Activated naive CD8-positive, alpha-beta T cell treated with anti-CD3 and anti-CD28 coated beads, Interleukin-2, amount 10 ng/mL, durations not matched to agents 7 days and 5 days (primary cell): Measurements from ENCODE around the gene CDKL4. TPM values are rescaled to one million over a fixed set of nuclear protein-coding genes. Genes with fewer than 3 reads are reported as not detected.
"Not testable (repeated sequence)": the region's sequence is repeated elsewhere in the genome, so short reads cannot be mapped to it uniquely, and the experiment has no call there.

Experiments
- ATAC-seq: fragments of 150-1000 bp; cut with Tn5 transposase; one replicate; pipeline ENCODE4 v1.10.0; 2021; ENCODE audit warnings: low read depth, moderate library complexity
- POLR2A ChIA-PET: fragments of 350-600 bp; sonication (Branson Sonifier 250); formaldehyde crosslinking; loops from one replicate; lab custom pipeline; 2021; ENCODE audit warnings: antibody characterized with exemption; lab: Charles Lee
- DNase-seq: peaks from one replicate; pipeline ENCODE4 v3.0.0; 2021
- H3K27ac Mint-ChIP-seq: one replicate; pipeline ENCODE4 v1.8.0; 2022; ENCODE audit warnings: mild to moderate bottlenecking, mixed read lengths
- H3K27me3 Mint-ChIP-seq: one replicate; pipeline ENCODE4 v1.8.0; 2022; ENCODE audit warnings: mild to moderate bottlenecking, moderate library complexity, mixed read lengths
- H3K36me3 Mint-ChIP-seq: one replicate; pipeline ENCODE4 v1.8.0; 2021; ENCODE audit warnings: mild to moderate bottlenecking, mixed read lengths
- H3K4me1 Mint-ChIP-seq: one replicate; pipeline ENCODE4 v1.8.0; 2021; ENCODE audit warnings: mixed read lengths
- H3K4me3 Mint-ChIP-seq: one replicate; pipeline ENCODE4 v1.8.0; 2022; ENCODE audit warnings: mild to moderate bottlenecking, moderate library complexity, mixed read lengths
- H3K9me3 Mint-ChIP-seq: one replicate; pipeline ENCODE4 v1.8.0; 2021; ENCODE audit warnings: mixed read lengths
- total RNA-seq, 2 experiments: library from RNA; stranded (reverse); gene quantifications; one replicate each; pipeline ENCODE4 v1.2.3, GENCODE V29; 2021

The CDKL4 gene
- total RNA-seq, 2 experiments from 2014 or later: 0.50 to 1.2 TPM

GRCh38 chr2:39142904-39143605, 100.7 kb downstream of the CDKL4 start:
- H3K36me3 Mint-ChIP-seq: peaks cover 7% of the 10 kb centered on the region
- no peaks in the 10 kb centered on the region for H3K9me3 Mint-ChIP-seq
- H3K4me1 Mint-ChIP-seq: peaks cover 42% of the 10 kb centered on the region
- no peaks in the 10 kb centered on the region for H3K27me3 Mint-ChIP-seq
- DNase-seq (no peak), ATAC-seq (no peak)
- POLR2A ChIA-PET: interaction anchor here (0.6 to 2.6 kb wide), 4 partner anchors 9 to 22 kb away, joined by 3 to 9 read pairs (median 3); partner anchors contain the start of gene SOS1
- peak overlapping the region; percentile 2 for H3K27ac Mint-ChIP-seq
- no peak overlapping the region for H3K4me3 Mint-ChIP-seq

DNA sequence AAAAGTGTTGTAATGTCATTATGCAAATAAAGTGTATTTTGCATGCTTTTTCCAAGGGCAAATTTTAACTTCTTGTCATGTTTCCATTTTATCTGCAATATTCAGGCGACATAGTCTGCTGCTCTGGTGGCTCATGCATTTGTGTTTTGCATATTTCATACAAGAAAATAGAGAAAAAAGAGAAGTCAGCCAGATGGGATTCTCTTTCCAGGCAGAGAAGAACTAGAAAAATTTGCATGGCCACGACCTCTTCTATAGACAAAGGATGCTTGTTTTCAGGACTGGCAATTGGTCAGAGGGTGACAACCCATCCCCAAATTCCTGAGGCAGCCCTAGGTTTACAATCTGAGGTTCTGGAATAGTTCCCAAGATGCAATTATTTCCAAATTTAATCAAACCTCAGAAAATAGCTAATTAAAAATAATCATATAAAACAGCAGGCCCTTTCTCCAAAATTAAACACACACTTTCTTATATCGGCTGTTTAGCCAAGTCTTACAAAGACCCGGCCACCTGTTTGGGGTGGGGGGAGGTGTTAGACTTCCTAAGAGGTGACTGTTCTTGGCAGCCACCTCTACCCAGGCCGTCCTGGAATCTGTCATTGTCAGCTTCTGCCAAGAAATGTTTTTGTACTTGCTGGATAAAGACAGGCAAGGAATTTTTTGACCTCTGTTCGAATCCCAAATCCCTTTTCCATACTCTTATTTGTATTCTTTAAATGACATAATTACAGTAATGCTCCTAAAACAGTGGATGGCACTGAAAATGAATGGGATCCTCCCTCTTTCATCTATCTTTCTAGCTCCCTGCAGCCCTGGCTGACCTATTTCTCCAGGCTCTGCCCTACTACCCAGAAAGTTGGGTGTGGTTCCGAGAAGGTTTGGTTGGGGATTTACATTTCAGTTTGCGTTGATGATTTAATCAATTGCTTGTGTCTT, 102.2 kb downstream of the CDKL4 start:
- H3K27ac Mint-ChIP-seq: peak overlapping the region; percentile 62
- POLR2A ChIA-PET: interaction anchor here (0.7 to 2.6 kb wide), 3 partner anchors 14 to 86 kb away, joined by 3 to 9 read pairs (median 4); no protein-coding TSS in a partner anchor
- H3K27me3 Mint-ChIP-seq: no peaks in the 10 kb centered on the region
- DNase-seq (no peak), ATAC-seq (no peak)
- H3K4me1 Mint-ChIP-seq: peaks cover 48% of the 10 kb centered on the region
- H3K36me3 Mint-ChIP-seq: peaks cover 6% of the 10 kb centered on the region
- no peaks in the 10 kb centered on the region for H3K9me3 Mint-ChIP-seq
- H3K4me3 Mint-ChIP-seq: peak overlapping the region; percentile 41

DNA sequence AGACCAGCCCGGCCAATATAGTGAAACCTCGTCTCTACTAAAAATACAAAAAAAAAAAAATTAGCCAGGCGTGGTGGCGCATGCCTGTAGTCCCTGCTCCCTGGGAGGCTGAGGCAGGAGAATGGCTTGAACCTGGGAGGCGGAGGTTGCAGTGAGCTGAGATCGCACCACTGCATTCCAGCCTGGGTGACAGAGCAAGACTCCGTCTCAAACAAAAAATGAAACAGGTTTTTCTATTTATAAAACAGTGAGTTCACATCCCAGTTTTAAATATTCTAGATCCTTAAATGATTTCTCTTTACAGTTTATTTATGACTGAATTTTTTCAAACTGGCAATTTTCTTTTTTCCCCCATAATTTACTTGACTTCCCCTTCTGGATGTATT, 102.8 kb downstream of the CDKL4 start:
- H3K4me3 Mint-ChIP-seq, ATAC-seq, H3K36me3 Mint-ChIP-seq, H3K9me3 Mint-ChIP-seq, H3K27me3 Mint-ChIP-seq, DNase-seq: not testable (repeated sequence)
- Mint-ChIP-seq H3K27ac (peak overlapping the region; percentile 62), H3K4me1 (peaks cover 54% of the 10 kb centered on the region)
- POLR2A ChIA-PET: interaction anchor here (2.6 kb wide), 1 partner anchor 17 kb away, joined by 9 read pairs; no protein-coding TSS in a partner anchor

DNA sequence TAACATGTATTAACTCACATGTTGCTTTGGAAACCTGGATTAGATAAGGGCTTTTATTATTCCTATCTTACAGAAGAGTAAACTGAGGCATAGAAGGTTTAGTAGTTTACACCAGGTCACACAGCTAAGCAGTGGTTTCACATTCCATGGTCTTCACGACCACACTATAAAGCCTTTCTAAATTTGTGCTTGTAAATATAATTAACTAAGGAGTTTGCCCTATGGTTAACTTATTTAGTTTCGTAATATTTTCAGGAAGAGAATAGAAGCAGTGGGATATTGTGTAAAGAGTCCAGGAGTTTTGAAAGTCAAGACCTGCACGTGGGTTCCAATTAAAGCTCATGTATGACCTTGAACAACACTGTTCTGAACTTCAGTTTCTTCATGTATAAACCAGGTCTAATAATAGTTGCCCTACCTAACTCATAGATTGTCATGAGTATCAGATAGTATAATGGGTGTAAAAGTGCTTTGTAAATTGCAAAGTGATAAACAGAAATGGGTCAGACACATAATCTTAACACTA, 103.4 kb downstream of the CDKL4 start:
- H3K4me3 Mint-ChIP-seq: no peak overlapping the region
- POLR2A ChIA-PET: no interaction called here
- no peak for DNase-seq
- peaks cover 60% of the 10 kb centered on the region for H3K4me1 Mint-ChIP-seq
- H3K36me3 Mint-ChIP-seq: peaks cover 6% of the 10 kb centered on the region
- H3K27ac Mint-ChIP-seq: peak overlapping the region; percentile 20
- H3K27me3 Mint-ChIP-seq: no peaks in the 10 kb centered on the region
- no peaks in the 10 kb centered on the region for H3K9me3 Mint-ChIP-seq
- ATAC-seq: no peak

GRCh38 chr2:39139511-39140237, 104.1 kb downstream of the CDKL4 start:
- POLR2A ChIA-PET: no interaction called here
- peaks cover 60% of the 10 kb centered on the region for H3K4me1 Mint-ChIP-seq
- no peak overlapping the region for H3K4me3 Mint-ChIP-seq

DNA sequence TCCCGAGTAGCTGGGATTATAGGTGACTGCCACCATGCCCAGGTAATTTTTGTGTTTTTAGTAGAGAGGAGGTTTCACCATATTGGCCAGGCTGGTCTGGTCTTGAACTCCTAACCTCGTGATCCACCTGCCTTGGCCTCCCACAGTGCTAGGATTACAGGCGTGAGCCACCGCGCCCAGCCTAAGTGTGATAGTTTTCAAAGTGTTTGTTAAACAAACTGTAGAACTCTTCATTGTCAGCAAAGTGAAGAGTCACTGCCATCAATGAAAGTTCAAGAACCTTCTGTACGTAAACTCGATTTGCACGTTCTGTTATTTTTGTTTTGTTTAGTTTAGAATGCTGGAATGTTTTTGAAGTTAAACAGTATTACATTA, 104.9 kb downstream of the CDKL4 start:
- POLR2A ChIA-PET: no interaction called here
- H3K4me1 Mint-ChIP-seq: peaks cover 65% of the 10 kb centered on the region
- no peak for DNase-seq
- H3K4me3 Mint-ChIP-seq: no peak overlapping the region
- no peaks in the 10 kb centered on the region for H3K9me3 Mint-ChIP-seq
- no peak for ATAC-seq
- H3K27ac Mint-ChIP-seq: peak overlapping the region; percentile 35
- peaks cover 6% of the 10 kb centered on the region for H3K36me3 Mint-ChIP-seq
- H3K27me3 Mint-ChIP-seq: no peaks in the 10 kb centered on the region

More at GRCh38 chr2:39139511-39140237, 104.1 kb downstream of the CDKL4 start:
- Mint-ChIP-seq H3K27ac (peak overlapping the region; percentile 31), H3K9me3 (no peaks in the 10 kb centered on the region), H3K36me3 (peaks cover 6% of the 10 kb centered on the region), H3K27me3 (no peaks in the 10 kb centered on the region)
- no peak for ATAC-seq
- DNase-seq: no peak

DNA sequence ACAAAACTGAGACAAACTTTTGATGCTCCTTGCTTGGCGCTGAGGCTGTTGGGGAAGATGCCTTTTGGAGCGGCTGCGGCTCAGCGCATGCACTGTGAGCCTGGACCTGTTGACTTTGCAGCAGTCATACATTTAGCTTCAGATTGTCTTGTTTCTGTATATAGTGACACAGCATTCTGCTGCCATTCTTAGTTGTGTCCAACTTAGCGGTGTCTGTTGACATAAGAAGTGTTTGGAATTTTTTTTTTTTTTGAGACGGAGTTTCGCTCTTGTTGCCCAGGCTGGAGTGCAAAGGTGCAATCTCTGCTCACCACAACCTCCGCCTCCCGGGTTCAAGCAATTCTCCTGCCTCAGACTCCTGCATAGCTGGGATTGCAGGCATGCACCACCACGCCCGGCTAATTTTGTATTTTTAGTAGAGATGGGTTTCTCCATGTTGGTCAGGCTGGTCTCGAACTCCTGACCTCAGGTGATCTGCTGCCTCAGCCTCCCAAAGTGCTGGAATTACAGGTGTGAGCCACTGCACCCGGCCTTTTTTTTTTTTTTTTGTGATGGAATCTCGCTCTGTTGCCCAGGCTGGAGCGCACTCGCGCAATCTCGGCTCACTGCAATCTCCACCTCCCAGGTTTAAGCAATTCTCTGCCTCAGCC, 105.5 kb downstream of the CDKL4 start:
- not testable (repeated sequence) for H3K9me3 Mint-ChIP-seq, ATAC-seq, H3K27me3 Mint-ChIP-seq, H3K36me3 Mint-ChIP-seq, H3K4me3 Mint-ChIP-seq, DNase-seq
- H3K4me1 Mint-ChIP-seq: peaks cover 66% of the 10 kb centered on the region
- H3K27ac Mint-ChIP-seq: peak overlapping the region; percentile 35
- POLR2A ChIA-PET: interaction anchor here (2.8 to 3.1 kb wide), 3 partner anchors 14 to 90 kb away, joined by 16 to 33 read pairs (median 21); no protein-coding TSS in a partner anchor

DNA sequence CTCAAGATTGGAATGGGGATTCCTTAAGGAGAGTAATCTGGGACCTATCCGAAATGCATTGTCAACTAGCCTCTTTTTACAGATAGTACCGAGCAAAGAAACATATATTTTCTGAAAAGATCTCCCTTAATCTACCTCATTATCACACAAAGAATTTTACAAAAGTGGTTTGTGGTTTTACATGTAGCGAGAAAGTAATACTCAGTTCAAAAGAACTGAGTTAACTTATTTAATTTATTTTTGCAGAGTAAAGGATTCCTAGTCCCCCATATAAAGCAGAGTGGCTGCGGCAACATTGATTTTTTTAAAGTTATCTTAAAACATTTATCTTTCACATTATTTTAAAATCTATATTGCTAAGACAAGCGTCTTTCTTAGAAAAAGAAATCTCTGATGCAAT, 107.0 kb downstream of the CDKL4 start:
- DNase-seq (no peak), ATAC-seq (peak; percentile 55)
- Mint-ChIP-seq H3K4me3 (peak overlapping the region; percentile 62), H3K9me3 (no peaks in the 10 kb centered on the region), H3K27ac (peak overlapping the region; percentile 97), H3K4me1 (peaks cover 69% of the 10 kb centered on the region), H3K36me3 (peaks cover 6% of the 10 kb centered on the region), H3K27me3 (no peaks in the 10 kb centered on the region)
- POLR2A ChIA-PET: interaction anchor here (0.7 to 3.1 kb wide), 8 partner anchors 9 to 760 kb away, joined by 3 to 33 read pairs (median 10); partner anchors contain the start of genes ATL2 and SOS1

DNA sequence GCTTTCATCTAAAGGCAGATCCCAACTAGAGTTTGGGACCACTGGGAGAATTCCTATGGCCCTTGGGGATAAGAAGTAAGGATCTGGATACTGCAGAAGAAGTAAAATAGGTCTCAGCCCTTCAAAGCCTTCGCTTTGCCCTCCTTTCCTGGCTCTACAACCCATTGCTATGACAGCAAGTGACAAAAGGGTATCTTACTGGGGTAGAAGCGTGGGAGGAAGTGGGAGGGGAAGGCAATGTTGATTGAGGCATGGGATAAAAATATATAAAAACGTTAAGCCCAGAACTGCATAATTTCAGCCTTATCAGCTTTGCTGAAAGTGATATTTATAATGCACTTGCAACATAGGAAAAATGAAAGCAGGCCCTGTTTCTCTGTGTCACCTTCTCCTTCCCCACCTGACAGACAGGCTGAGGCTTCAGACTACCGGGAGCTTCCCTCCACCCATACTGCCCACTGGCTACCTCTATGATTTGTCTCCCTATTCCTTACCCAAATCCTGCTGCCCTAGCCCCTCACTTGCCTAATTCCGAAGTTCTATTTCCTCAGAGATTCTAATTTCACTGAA, 108.0 kb downstream of the CDKL4 start:
- no peaks in the 10 kb centered on the region for H3K27me3 Mint-ChIP-seq
- DNase-seq (no peak), ATAC-seq (peak; percentile 49)
- no peaks in the 10 kb centered on the region for H3K9me3 Mint-ChIP-seq
- H3K4me1 Mint-ChIP-seq: peaks cover 68% of the 10 kb centered on the region
- POLR2A ChIA-PET: interaction anchor here (0.7 to 3.1 kb wide), 8 partner anchors 9 to 93 kb away, joined by 3 to 33 read pairs (median 10); partner anchors contain the start of gene SOS1
- peak overlapping the region; percentile 97 for H3K27ac Mint-ChIP-seq
- peak overlapping the region; percentile 62 for H3K4me3 Mint-ChIP-seq
- peaks cover 4% of the 10 kb centered on the region for H3K36me3 Mint-ChIP-seq

GRCh38 chr2:39133215-39133851, 110.4 kb downstream of the CDKL4 start:
- H3K27ac Mint-ChIP-seq: peak overlapping the region; percentile 78
- peak; percentile 24 for ATAC-seq
- H3K27me3 Mint-ChIP-seq: no peaks in the 10 kb centered on the region
- H3K4me1 Mint-ChIP-seq: peaks cover 68% of the 10 kb centered on the region
- no peak for DNase-seq
- POLR2A ChIA-PET: interaction anchor here (1.2 to 2.6 kb wide), 8 partner anchors 9 to 96 kb away, joined by 3 to 17 read pairs (median 7); partner anchors contain the start of gene SOS1
- peaks cover 1% of the 10 kb centered on the region for H3K36me3 Mint-ChIP-seq
- H3K9me3 Mint-ChIP-seq: no peaks in the 10 kb centered on the region
- peak overlapping the region; percentile 35 for H3K4me3 Mint-ChIP-seq

DNA sequence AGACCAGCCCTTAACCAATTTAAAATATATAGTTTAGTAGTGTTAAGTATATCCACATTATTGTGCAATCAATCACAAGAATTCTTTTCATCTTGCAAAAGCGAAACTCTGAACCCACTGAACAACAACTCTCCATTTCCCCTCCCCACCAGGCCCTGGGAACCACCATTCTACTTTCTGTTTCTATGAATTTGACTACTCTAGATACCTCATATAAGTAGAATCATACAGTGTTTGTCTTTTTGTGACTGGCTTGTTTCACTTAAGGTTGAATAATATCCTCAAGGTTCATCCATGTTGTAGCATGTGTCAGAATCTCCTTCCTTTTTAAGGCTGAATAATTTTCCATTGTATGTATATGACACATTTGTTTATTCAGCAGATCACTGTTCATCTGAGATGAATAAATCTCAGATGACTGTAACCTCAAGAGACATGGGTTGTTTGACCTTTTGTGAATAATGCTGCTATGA, 114.8 kb downstream of the CDKL4 start:
- Mint-ChIP-seq H3K9me3 (no peaks in the 10 kb centered on the region), H3K36me3 (peaks cover 1% of the 10 kb centered on the region), H3K27ac (peak overlapping the region; percentile 92), H3K4me1 (peaks cover 70% of the 10 kb centered on the region), H3K27me3 (no peaks in the 10 kb centered on the region), H3K4me3 (peak overlapping the region; percentile 64)
- DNase-seq: no peak
- ATAC-seq: peak; percentile 48
- POLR2A ChIA-PET: interaction anchor here (1.3 to 7.7 kb wide), 6 partner anchors 9 to 378 kb away, joined by 4 to 119 read pairs (median 20); partner anchors contain the start of genes SOS1 and SRSF7
